Activated CD8-positive, alpha-beta memory T cell treated with anti-CD3 and anti-CD28 coated beads for 48 hours (primary cell): ENCODE results near the gene WASF2.

Source experiments
- DNase-seq, 3 experiments: peaks; one replicate each; pipeline ENCODE4 v3.0.0-alpha.2; 2020; ENCODE audit warnings: low read depth in 2 of 3, low spot score in 2 of 3

WASF2 gene

DNA sequence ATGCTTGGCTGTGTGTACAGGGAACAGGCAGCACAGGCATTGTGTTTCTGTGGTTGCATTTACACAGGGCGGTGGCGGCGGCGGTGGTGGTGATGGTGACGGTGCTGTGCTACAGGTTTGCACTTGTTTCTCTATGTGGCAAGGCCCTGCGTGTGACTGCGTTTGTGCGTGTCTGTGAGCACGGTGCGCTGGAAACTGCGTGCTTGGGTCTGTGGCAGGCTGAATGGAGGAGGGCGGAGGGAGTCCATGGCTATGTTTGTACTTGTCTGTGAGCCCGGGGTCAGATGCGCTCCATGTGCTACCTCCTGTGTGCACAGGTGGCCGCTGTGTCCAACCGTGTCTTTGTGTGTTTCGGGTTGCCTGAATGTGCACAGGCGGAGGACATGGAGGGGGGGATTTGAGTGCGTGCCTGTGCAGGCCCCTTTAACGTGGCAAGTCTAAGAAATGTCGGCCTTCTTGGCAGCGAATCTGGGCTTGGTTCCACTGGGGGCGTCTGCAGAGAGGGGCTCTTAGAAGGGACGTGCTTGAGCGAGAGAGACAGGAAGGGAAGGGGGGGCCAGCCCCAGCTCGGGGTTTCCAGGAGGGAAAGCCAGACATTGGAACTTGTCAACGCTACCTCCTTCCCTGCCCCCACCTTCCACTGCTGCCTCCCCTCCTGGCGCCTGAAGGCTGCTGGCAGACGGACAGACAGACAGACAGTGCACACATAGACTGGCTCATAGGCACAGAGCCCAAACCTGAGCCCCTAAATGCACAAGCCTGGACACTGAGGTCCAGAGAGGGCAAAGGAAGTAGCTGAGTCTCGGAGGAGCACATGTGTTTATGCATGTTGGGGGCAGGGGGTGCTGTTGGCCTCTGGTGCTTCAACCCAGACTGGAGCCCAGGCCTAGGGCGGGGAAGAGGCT is 32.7 kb upstream of the WASF2 start:
- DNase-seq, result no peak

DNA sequence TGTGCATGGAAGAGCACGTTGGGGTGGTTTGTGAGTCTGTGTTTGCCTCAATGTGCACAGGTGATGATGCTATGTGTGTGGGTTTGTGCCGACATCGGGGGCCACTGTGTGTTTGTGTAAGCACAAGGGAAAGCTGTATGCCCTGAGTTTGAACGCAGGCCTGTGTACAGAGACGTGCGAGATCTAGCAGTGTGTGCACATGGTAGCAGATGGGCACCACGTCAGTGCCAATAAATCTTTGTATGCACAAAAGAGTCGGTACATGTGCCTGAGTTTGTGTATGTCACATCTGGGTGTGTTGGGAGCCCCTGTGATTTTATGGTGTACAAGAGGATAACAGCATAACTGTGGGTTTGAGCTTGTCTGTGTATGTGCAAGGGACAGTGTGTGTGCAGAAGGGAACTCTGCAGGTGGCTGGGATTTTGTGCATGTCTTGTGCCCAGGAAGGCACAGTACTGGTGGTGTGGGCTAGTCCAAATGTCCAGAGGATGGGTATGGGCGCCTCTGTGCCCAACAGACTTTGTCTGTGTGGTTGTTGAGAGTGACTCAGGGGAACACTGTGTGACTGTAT is 32.0 kb upstream of the WASF2 start:
- DNase-seq, result no peak

DNA sequence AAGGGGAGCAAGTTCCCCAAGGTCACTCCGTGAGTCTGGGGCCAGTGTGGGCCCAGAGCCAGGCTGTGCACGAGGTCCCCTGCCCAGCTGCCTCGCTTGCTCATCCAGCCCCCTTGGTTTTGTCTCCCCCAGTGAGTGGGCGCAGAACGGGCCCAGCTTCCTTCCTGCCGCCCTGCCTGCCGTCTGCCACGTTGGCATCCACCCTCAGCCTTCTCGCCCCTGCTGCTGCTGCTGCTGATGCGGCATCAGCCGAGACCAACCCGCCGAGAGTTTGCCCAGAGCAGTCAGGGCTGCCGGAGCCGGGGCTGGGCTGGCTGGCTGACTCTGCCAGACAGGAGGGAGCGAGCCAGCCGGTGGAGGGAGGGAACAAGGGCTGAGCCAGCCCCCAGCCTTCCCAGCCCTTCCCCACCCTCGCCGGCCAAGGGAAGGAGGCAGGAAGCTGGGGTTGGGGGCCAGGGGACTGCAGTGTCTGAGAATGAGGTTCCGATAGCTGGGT is 31.4 kb upstream of the WASF2 start:
- no peak for DNase-seq

DNA sequence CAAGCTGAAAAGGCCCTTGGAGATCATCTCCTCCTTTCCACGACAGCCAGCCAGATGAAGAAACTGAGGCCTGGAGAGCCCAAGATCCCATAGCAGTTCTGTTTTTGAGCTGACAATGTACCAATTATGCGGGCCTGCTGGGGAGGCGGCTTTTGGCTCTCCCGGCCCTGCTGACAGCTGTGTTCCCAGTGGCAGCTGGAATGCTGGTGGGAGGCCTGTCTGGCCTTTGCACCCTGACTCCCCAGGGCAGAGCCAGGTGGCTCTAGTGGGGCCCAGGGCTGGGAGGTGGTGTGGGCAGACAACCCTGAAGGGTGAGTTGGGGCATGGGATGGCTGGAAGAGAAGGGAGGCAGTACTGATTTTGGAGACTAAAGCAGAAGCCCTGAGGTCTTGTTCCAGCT is 30.7 kb upstream of the WASF2 start:
- DNase-seq, result no peak

DNA sequence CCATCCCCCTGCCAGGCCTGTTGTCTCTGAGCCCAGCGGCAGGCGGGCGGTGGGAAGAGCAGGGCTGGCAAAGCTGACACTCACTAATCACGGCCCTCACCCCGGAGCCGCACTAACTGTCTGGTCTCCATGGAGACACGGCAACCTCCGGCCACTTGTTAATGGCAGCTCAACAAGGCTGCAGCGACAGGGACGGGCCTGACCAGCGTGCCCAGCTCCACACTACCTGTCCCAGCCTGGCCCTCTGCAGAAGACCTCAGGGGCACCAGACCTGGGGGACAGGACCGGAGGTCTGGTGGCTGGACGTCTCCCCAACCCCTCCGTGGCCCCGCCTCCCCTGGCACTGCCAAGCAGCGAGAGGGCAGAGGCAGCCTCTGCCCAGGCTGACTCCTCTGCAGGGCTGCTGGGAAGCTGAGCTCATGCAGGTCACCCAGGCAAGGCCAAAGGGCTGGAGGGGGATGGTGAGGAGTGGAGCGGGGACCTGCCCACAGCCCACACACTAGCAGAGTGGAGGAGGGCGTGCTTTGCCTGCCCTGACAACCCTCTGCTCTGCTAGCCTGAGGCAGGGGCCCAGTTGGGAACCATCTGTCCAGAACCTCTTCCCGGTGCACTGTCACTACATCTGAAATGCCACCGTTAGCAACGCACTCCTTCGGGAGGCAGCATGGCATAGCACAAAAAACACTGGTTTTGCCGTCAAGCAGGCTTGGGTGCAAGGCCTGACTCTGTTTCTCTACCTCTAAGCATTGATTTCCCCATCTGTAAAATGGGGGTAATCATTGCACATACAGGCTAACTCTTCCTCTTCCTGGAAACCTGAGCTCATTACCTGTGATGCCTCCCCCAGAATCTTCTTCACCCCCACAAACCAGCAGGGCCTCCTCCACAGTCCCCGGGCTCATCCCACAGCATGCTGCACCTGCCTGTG is 29.6 kb upstream of the WASF2 start:
- DNase-seq, result no peak

DNA sequence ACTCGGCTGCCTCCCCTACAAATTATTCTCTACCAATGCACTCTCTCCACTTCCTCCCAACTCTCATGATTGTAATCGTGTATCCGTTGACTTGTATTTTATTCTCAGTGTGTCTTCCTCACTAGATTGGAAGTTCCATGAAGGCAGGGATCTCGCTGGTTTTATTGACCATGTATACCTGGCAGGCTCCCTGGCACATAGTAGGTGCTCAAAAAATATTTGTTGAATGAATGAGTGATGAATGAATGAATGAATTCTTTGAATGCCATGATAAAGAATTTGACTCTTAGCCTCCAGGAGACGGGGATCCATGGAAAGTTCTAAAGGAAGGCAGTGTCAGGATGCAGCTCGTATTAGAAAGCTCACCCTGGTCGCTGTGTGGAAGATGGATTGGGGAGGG is 28.8 kb upstream of the WASF2 start:
- DNase-seq, result no peak

DNA sequence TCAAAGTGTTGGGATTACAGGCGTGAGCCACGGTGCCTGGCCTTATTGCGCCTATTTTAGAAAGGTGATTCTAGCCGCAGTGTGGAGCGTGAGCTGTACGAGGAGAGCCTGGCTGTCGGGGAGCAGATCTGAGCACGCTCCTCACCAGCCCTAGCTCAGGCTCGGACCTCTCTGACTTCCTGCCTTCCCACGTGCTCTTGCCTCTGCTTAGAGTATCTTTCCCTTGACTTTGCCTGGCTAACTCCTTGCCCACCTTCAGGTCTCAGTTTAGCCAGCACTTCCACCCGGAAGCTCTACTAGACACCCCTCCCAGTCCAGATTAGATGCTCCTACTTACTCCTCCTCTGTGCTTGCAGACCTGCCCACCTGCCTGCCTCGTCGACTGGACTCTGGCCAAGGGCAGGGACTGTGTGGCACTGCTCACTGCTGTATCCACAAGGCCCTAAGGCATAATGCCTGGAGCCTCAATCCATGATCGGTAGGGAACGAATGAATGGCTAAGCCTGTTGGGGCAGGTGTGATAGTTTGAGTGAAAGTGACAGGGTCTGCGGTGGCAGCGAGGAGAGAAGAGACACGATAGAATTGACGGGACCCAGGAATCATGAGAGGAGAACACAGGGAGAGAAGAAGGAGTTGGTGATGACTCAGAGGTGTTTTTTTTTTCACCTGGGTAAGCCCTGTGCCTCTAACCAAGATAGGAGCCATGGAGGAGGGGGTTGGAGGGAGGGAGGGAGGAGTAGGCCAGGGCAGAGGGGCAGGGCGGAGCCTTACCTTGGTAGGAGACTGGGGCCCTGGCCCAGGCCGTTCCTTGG is 28.1 kb upstream of the WASF2 start:
- no peak for DNase-seq

DNA sequence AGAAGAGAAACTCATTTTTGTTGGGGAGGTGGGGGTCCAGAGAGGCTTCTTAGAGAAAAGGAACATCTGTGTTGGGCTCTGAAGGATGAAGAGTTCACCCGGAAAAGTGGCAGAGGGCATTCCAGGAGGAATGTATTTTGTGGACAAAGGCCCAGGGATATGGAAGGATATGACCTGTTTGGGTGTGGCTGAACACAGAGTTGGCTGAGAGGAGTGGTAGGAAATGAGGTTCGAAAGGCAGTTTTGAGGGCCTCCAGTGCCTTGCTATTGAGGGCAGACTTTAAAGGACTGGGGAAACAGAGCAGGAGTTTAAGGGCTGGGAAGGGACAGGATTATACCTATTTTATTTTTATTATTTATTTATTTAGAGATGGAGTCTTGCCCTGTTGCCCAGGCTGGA is 27.3 kb upstream of the WASF2 start:
- DNase-seq, result no peak

DNA sequence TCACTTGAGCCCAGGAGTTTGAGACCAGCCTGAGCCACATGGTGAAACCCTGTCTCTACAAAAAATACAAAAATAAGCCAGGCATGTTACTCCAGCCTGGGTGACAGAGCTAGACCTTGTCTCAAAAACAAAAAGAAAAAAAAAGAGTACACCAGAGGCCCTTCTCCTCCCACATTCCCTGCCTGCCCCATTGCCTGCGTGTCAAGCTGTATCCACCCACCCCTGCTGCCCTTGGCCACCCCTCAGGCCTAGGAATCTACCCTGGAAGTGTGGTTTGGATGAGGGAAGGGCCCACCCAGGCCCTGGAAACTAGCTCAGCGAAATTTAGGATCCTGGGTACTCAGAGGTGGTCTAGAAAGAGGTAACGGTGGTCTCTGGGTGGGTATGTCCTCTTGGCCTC is 25.7 kb upstream of the WASF2 start:
- no peak for DNase-seq

DNA sequence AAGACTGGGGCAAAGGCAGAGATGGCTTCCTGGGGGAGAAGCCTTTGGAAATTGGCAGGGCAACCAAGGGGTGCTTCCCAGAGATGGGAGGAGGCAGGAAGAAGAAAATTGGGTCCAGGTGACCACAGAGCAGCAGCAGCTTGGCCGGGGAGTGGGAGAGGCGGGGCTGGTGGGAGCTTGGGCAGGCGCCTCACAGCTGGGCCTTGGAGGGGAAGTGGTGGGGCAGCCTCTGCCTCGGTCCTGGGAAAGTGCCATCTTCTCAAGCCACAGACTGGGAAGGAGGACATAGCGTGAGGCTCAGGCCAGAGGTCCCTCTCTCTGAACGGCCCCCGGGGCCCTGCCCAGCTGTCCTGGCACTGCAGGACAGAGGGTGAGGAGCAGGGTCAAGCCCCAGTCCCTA is 24.0 kb upstream of the WASF2 start:
- DNase-seq, result no peak

DNA sequence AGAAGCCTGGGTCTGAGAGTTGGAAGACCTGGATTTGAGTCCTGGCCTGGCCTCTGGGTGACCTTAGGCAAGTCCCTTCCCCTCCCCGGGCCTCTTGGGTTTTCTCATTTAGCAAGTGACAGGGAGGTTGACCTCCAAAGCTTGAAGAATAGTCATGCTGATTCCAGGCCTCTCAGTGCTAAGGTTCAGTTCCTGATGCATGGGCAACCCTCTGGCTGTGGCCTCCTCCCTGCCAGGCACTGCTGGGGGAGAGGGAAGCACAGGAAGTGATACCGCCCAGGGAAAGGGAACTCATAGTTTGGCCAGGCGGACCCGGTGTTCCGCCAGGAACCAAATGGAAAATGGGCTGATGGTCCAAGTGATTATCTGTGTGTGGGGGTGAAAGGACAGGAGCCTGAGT is 23.6 kb upstream of the WASF2 start:
- DNase-seq, result no peak

DNA sequence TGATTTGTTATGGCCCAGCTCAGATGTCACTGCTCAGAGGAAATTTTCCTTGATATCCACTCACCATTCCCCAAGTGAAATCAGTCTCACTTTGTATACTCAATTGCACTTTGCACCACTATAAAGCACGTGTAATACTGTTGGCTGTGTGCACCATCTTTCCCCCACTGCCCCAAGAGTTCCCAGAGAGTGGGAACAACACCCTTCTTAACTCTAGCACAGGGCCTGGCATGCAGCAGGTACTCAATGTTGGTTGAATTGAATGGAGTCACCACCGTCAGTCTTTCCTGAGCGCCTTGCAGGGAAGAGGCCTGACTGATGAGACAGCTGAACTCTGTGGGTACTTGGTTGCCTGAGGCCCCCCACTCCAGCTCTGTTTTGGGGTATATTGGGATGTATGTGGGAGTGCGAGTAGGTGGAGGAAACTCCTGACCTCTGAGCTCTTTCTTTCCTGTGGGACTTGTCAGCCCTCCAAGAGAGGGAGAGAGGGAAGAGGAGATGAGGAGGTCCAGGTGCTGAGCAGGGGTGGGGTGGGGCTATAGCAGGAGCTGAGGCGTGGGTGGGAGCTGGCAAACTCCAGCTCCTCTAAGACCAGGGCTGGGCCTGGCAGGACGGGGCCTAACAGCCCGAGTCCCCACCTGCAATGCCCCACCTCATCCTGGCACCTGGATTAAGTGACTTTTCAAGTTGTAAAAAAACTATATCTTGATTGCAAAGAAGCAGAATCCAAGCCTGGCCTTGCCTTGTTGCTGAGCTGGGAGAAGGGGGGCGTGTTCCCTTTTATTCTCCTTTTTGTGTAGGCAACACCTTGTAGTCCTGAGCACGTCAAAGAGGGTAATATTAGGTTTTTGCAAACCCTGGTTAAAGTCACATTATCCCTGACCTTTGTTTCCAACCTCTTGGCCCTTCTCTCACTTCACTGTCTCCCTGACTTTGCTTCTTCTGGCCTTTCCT is 19.4 kb upstream of the WASF2 start:
- no peak for DNase-seq

DNA sequence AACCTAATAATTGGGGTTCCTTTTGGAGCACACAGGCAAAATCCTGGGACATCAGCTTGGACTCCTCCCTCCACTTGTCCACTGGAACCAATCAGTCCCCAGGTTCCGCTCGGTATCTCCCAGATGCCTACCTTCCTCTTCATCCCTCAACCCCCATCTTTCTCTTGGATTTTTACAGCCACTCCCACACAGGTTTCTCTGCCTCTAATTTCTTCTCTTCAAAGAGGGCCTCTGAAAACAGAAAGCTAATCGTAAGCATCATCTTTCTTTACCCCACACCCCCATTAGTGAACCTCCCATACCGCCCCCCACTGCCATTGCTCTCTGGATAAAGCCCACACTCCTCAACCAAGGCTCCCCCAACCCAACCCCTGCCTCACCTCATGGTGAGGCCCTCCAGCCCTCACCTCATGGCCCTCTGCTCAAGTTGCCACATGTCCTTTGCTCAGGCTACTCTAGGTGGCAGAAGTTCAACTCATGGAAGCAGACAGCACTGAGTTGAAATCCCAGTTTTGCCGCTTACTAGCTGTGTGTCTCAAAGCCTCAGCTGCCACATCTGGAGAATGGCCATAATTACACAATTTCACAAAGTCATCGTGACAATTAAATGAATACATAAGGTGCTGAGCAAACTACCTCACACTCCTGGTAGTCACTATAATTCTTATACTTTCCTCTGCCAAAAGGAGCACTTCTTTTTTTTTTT is 18.1 kb upstream of the WASF2 start:
- no peak for DNase-seq

DNA sequence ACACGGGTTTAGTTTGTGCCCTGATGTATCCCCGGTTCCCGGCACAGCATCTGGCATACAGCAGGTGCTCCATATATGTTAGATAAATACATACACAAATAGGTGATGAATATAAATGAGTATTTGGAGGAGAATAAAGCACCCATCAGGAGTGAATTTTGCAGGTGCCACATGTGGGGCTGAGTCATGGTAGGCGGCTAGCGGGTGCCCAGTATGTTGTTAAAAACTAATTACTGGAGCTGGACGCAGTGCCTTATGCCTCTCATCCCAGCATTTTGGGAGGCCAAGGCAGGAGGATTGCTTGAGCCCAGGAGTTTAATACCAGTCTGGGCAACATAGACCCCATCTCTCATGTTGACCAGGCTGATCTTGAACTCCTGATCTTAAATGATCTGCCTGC is 16.7 kb upstream of the WASF2 start:
- DNase-seq, result no peak

DNA sequence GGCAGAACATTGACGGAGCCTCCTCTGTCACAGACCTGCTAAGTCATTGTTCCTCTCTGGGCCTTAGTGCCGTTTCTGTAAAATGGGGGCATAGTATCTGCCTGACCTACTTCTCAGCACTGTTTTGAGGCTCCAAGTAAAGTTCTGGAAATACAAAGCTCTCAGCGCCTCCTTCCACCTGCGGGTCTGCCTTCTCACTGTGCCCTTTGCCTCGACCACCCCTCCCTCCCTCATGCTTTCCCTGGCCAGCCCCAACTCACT is 15.4 kb upstream of the WASF2 start:
- DNase-seq, result no peak

DNA sequence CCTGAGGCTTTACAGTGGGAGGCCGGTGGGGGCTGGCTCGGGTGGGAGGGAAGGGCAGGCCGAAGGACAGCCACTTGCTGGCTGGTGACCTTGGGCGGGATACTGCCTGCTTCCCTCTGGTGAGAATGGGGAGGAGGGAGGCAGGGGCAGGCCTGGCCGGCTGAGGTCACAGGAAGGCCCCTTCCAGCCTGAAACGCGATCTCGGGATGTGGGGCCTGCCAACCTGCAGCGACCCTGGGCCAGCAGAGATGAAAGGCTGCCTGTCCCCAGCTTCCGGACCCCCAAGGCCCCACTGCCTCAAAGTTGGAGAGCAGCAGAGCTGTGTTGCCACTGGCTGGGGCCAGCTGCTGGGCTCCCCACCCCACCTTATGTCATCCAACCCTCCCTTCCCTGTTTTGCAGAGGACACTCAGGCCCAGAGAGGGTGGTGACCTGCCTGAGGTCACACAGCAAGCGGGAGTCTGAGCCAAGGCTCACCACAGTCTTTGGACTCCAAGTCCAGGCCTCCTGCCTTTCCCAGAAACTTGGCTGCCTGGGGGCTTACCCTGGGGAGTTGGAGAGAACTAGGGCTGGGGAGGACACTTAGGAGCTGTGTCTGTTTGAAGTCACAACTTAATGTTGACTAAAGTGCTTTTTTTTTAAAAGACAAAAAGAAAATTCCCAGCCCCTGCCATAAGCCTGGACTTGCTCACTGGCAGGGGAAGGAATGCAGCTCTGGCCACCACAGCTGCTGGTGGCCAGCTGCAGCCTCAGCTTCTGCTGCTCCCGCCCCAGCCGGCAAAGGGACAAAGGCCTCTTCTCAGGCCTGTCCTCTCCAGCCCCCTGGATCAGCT is 14.8 kb upstream of the WASF2 start:
- DNase-seq, result no peak

DNA sequence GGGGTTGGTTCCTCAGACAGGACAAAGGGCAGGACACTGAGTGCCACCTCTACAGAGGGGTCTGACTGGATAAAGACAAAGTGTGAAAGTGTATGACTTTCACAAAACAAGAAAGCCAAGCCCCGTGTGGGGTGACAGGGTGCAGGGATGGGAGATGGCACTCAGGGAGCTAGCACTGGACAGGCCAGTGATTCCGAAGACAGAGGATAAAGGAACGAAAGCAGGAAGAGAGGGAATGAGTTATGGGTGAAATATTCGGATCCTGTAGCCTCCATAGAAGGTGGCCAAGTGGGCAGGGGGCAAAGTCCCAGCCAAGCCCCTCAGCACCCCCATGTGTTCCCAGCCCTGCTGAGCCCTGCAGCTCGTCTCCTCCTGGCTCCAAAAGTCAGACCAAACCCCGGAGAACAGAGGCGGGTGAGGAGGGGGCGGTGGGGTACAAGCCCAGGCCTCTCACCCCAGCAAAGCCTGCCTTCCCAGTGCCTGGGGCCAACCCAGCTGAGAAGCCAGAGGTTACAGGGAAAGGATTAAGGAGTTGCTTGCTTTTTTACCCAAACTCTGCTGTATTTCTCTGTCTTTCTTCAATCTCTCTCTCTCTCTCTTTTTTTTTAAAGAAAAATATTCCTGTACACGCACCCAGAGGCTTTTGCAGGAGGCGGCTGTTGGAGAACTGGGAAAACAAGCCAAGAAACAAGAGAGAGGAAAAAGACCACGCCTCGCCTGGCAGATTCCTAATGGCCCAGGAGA is 14.0 kb upstream of the WASF2 start:
- DNase-seq, result no peak

DNA sequence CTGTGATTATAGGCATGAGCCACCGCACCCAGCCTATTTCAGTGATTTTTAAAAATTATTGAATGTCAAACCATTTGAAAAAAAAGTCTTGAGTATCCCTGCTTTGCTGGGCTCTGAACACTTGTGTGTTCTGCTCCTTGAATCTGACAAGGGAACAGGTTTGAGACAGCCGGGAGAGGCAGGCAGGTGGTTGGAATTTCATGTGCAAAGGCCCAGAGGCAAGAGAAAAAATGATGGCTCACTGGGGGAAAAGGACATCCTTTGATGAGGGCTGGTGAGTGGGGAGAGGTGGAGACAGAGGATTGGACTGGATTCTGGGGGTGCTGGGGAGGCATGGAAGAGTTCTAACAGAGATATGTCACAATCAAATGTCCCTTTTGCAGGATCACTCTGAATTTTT is 13.1 kb upstream of the WASF2 start:
- no peak for DNase-seq
